Breast epithelium (tissue), 3 donors: ENCODE measurements around the gene UBL3.

ENCODE experiments used
- POLR2A ChIP-seq: fragments of 450-650 bp; IDR thresholded peaks from one replicate; pipeline ENCODE4 v1.6.1; 2016; ENCODE audit warnings: antibody characterized with exemption, mild to moderate bottlenecking, moderate library complexity
- TF ChIP-seq, protein P1 (sequence below), 3 donors: fragments of 450-650 bp; IDR thresholded peaks; one replicate each; pipeline ENCODE4 v1.5.1; 2016 to 2017; ENCODE audit warnings: antibody characterized with exemption in 3 of 3, mild to moderate bottlenecking in 3 of 3, moderate library complexity in 3 of 3

DNA sequence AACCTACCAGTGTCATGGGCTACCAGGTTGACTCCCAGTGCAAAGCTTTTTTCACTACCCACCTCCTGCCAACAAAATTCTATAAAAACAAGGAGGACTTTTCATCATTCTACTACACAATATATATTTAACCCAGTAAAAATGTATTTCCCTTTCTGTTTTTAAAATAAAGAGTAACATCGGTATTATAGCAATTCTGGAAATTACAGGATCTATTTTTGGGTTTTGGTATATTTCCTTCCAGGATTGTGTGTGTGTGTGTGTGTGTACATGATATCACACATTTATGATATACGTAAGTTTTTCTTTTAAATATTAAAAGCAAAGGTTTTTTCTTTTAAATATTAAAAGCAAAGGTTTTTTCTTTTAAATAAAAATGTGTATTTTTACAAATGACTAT, 6.0 kb upstream of the UBL3 start:
- no peak for TF ChIP-seq POLR2A
- TF ChIP-seq, protein P1, sequence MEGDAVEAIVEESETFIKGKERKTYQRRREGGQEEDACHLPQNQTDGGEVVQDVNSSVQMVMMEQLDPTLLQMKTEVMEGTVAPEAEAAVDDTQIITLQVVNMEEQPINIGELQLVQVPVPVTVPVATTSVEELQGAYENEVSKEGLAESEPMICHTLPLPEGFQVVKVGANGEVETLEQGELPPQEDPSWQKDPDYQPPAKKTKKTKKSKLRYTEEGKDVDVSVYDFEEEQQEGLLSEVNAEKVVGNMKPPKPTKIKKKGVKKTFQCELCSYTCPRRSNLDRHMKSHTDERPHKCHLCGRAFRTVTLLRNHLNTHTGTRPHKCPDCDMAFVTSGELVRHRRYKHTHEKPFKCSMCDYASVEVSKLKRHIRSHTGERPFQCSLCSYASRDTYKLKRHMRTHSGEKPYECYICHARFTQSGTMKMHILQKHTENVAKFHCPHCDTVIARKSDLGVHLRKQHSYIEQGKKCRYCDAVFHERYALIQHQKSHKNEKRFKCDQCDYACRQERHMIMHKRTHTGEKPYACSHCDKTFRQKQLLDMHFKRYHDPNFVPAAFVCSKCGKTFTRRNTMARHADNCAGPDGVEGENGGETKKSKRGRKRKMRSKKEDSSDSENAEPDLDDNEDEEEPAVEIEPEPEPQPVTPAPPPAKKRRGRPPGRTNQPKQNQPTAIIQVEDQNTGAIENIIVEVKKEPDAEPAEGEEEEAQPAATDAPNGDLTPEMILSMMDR (IDR thresholded peaks at IDR 0.05) = no peak
